Neural progenitor cell (in vitro differentiated cells): ENCODE measurements around the gene CNGA3. TPM values are rescaled to one million over a fixed set of nuclear protein-coding genes. Genes with fewer than 3 reads are reported as not detected.

ENCODE experiments used
- DNase-seq: peaks from one replicate; pipeline ENCODE4 v3.0.0-alpha.2; 2016; ENCODE audit warnings: low spot score
- H2AFZ ChIP-seq: fragments of 200-600 bp; sonication (generic); replicated peaks from 2 replicates; pipeline ENCODE4 v1.6.1; 2016; ENCODE audit warnings: antibody characterized with exemption
- H3F3A ChIP-seq: fragments of 200-600 bp; sonication (generic); 2 replicates; pipeline ENCODE4 v1.6.1; 2016; ENCODE audit warnings: antibody characterized with exemption, low read depth
- H3K27ac ChIP-seq: fragments of 200-600 bp; sonication (generic); 2 replicates; pipeline ENCODE4 v1.5.1; 2016; ENCODE audit warnings: mild to moderate bottlenecking
- H3K27me3 ChIP-seq: fragments of 200-600 bp; sonication (generic); 2 replicates; pipeline ENCODE4 v1.6.1; 2016; ENCODE audit warnings: mild to moderate bottlenecking, moderate library complexity
- H3K36me3 ChIP-seq: fragments of 200-600 bp; sonication (generic); 2 replicates; pipeline ENCODE4 v1.5.1; 2016
- H3K4me1 ChIP-seq: fragments of 200-600 bp; sonication (generic); 2 replicates; pipeline ENCODE4 v1.6.1; 2016; ENCODE audit warnings: mixed run types
- H3K4me2 ChIP-seq: fragments of 200-600 bp; sonication (generic); 2 replicates; pipeline ENCODE4 v1.6.1; 2016
- H3K4me3 ChIP-seq: fragments of 200-600 bp; sonication (generic); 2 replicates; pipeline ENCODE4 v1.5.1; 2016
- H3K79me2 ChIP-seq: fragments of 200-600 bp; sonication (generic); 2 replicates; pipeline ENCODE4 v1.6.1; 2016; ENCODE audit warnings: low read depth
- H3K9ac ChIP-seq: fragments of 200-600 bp; sonication (generic); 2 replicates; pipeline ENCODE4 v1.6.1; 2016
- H3K9me3 ChIP-seq: fragments of 200-600 bp; sonication (generic); 2 replicates; pipeline ENCODE4 v1.5.1; 2016; ENCODE audit warnings: low read depth
- H4K20me1 ChIP-seq: fragments of 200-600 bp; sonication (generic); 2 replicates; pipeline ENCODE4 v1.6.1; 2016; ENCODE audit warnings: low read depth
- H3K27ac Mint-ChIP-seq: 3 replicates; pipeline ENCODE4 v1.8.0; 2021; ENCODE audit warnings: mixed read lengths
- H3K27me3 Mint-ChIP-seq: 2 replicates; pipeline ENCODE4 v1.8.0; 2022; ENCODE audit warnings: low read depth, mild to moderate bottlenecking, inconsistent platforms, moderate library complexity, mixed read lengths; ENCODE audit not compliant: insufficient read depth
- H3K36me3 Mint-ChIP-seq: 3 replicates; pipeline ENCODE4 v1.8.0; 2021; ENCODE audit warnings: mixed read lengths
- H3K4me1 Mint-ChIP-seq: 3 replicates; pipeline ENCODE4 v1.8.0; 2021; ENCODE audit warnings: mixed read lengths
- H3K4me3 Mint-ChIP-seq: 3 replicates; pipeline ENCODE4 v1.8.0; 2021; ENCODE audit warnings: mild to moderate bottlenecking, moderate library complexity, mixed read lengths
- H3K9me3 Mint-ChIP-seq: 3 replicates; pipeline ENCODE4 v1.8.0; 2020; ENCODE audit warnings: mixed read lengths
- EZH2 ChIP-seq: fragments of 200-600 bp; sonication (generic); IDR thresholded peaks from 2 replicates; pipeline ENCODE4 v1.6.1; 2017; ENCODE audit warnings: antibody characterized with exemption, mild to moderate bottlenecking, moderate library complexity
- EZH2phosphoT487 ChIP-seq: fragments of 200-600 bp; sonication (generic); IDR thresholded peaks from 2 replicates; pipeline ENCODE4 v1.6.1; 2017; ENCODE audit warnings: antibody characterized with exemption
- total RNA-seq: library from RNA; depleted of rRNA; stranded (reverse); fragments of >200 nt; gene quantifications from 2 replicates; pipeline ENCODE4 v1.2.3, GENCODE V29; 2015; ENCODE audit warnings: low replicate concordance
- TF ChIP-seq, protein P1 (sequence below): fragments of 200-600 bp; sonication (generic); IDR thresholded peaks from 2 replicates; pipeline ENCODE4 v1.5.1; 2017; ENCODE audit warnings: antibody characterized with exemption, mild to moderate bottlenecking

CNGA3 gene
- total RNA-seq, 1 donor from 2014 or later = not detected

DNA sequence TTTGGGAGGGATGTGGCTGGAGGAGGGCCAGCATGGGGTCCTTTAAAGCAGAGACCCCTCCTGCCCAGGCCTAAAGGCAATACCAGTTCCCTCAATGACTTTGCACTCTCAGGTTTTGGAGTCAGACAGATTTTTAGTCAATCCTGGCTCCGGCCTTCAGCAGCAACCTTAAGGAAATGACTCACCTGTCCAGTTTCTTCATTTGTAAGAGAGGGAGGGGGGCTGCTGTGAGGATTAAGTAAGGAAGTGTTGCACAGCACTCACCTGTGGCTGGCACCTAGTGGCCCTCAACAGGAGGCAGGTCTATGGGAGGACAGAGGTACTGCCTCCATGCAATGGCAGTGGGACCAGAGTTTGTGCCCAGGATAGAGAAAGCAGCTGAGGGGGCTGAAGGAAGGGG, 13.7 kb downstream of the CNGA3 start:
- Mint-ChIP-seq H3K9me3 (peaks cover 4% of the 10 kb centered on the region), H3K4me3 (no peak overlapping the region), H3K27me3 (peaks cover 3% of the 10 kb centered on the region), H3K4me1 (peaks cover 7% of the 10 kb centered on the region), H3K27ac (no peak overlapping the region), H3K36me3 (no peaks in the 10 kb centered on the region)
- H3K4me3 ChIP-seq = no peak overlapping the region
- H3K79me2 ChIP-seq = no peaks in the 10 kb centered on the region
- no peak overlapping the region for H2AFZ ChIP-seq
- H3K4me1 ChIP-seq = peaks cover 10% of the 10 kb centered on the region
- no peak for TF ChIP-seq EZH2phosphoT487
- TF ChIP-seq, protein P1, sequence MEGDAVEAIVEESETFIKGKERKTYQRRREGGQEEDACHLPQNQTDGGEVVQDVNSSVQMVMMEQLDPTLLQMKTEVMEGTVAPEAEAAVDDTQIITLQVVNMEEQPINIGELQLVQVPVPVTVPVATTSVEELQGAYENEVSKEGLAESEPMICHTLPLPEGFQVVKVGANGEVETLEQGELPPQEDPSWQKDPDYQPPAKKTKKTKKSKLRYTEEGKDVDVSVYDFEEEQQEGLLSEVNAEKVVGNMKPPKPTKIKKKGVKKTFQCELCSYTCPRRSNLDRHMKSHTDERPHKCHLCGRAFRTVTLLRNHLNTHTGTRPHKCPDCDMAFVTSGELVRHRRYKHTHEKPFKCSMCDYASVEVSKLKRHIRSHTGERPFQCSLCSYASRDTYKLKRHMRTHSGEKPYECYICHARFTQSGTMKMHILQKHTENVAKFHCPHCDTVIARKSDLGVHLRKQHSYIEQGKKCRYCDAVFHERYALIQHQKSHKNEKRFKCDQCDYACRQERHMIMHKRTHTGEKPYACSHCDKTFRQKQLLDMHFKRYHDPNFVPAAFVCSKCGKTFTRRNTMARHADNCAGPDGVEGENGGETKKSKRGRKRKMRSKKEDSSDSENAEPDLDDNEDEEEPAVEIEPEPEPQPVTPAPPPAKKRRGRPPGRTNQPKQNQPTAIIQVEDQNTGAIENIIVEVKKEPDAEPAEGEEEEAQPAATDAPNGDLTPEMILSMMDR = no peak
- TF ChIP-seq EZH2 = no peak
- no peaks in the 10 kb centered on the region for H3K9me3 ChIP-seq
- H4K20me1 ChIP-seq = no peaks in the 10 kb centered on the region
- no peaks in the 10 kb centered on the region for H3K27me3 ChIP-seq
- H3K4me2 ChIP-seq = no peak overlapping the region
- H3K27ac ChIP-seq = no peak overlapping the region
- no peaks in the 10 kb centered on the region for H3K36me3 ChIP-seq
- H3F3A ChIP-seq = no peaks in the 10 kb centered on the region
- H3K9ac ChIP-seq = no peak overlapping the region
- no peak for DNase-seq

- H3K27ac ChIP-seq = no peak overlapping the region
- H3K27me3 ChIP-seq = no peaks in the 10 kb centered on the region
- H4K20me1 ChIP-seq = no peaks in the 10 kb centered on the region
- Mint-ChIP-seq H3K4me1 (peaks cover 2% of the 10 kb centered on the region), H3K36me3 (no peaks in the 10 kb centered on the region), H3K4me3 (no peak overlapping the region), H3K9me3 (peaks cover 12% of the 10 kb centered on the region), H3K27me3 (peaks cover 2% of the 10 kb centered on the region), H3K27ac (peak overlapping the region; percentile 23)
- H3F3A ChIP-seq = no peaks in the 10 kb centered on the region
- H3K4me1 ChIP-seq = no peaks in the 10 kb centered on the region
- TF ChIP-seq EZH2phosphoT487 (no peak), EZH2 (no peak)
- TF ChIP-seq, protein P1 = no peak
- no peaks in the 10 kb centered on the region for H3K79me2 ChIP-seq
- no peaks in the 10 kb centered on the region for H3K9me3 ChIP-seq
- H3K4me3 ChIP-seq = no peak overlapping the region
- no peak for DNase-seq
- no peak overlapping the region for H3K4me2 ChIP-seq
- no peaks in the 10 kb centered on the region for H3K36me3 ChIP-seq
- no peak overlapping the region for H2AFZ ChIP-seq
- H3K9ac ChIP-seq = no peak overlapping the region
Measured at GRCh38 chr2:98367721-98368120, 21.5 kb downstream of the CNGA3 start.

DNA sequence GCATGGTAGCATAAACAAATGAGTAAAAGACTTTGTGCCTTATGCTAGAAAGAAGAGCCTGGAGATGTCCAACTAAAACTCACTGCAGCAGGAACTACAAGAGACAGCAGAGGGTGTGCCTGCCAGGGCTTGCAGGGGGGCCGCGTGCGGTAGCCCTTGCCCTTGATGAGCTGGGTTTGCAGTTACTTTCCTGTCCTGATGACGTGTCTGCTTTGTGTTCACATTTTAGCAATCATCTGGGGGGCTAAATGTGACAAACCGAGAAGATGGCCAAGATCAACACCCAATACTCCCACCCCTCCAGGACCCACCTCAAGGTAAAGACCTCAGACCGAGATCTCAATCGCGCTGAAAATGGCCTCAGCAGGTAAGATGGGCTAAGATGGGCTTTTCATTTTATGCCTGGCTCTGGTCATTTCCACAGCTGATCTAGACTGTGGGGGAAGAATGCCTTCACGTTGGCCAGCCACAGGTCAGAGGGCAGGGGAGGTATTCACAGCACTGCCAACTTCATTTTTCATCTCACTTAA, 23.5 kb downstream of the CNGA3 start:
- Histone ChIP-seq H3K79me2 (no peaks in the 10 kb centered on the region), H3K27ac (no peak overlapping the region), H4K20me1 (no peaks in the 10 kb centered on the region), H3K9ac (no peak overlapping the region), H3K4me3 (no peak overlapping the region), H3K4me1 (peaks cover 6% of the 10 kb centered on the region), H3K4me2 (no peak overlapping the region), H3K9me3 (no peaks in the 10 kb centered on the region), H2AFZ (no peak overlapping the region), H3F3A (no peaks in the 10 kb centered on the region), H3K27me3 (no peaks in the 10 kb centered on the region), H3K36me3 (no peaks in the 10 kb centered on the region)
- H3K4me3 Mint-ChIP-seq = no peak overlapping the region
- H3K4me1 Mint-ChIP-seq = peaks cover 17% of the 10 kb centered on the region
- H3K27ac Mint-ChIP-seq = no peak overlapping the region
- no peak for DNase-seq
- peaks cover 2% of the 10 kb centered on the region for H3K27me3 Mint-ChIP-seq
- no peak for TF ChIP-seq EZH2
- no peak for TF ChIP-seq EZH2phosphoT487
- TF ChIP-seq, protein P1 = no peak
- H3K36me3 Mint-ChIP-seq = no peaks in the 10 kb centered on the region
- H3K9me3 Mint-ChIP-seq = peaks cover 11% of the 10 kb centered on the region
